Prostate gland (tissue), 2 donors: ENCODE results near the gene KAZN.

Experiments used
- POLR2A ChIP-seq: fragments of 450-650 bp; IDR thresholded peaks from one replicate; pipeline ENCODE4 v1.6.1; 2016; ENCODE audit warnings: antibody characterized with exemption, mild to moderate bottlenecking
- POLR2AphosphoS5 ChIP-seq: sonication (generic); formaldehyde crosslinking; IDR thresholded peaks from one replicate; pipeline ENCODE4 v1.6.1; 2017; ENCODE audit warnings: antibody characterized with exemption
- TF ChIP-seq, protein P1 (sequence below), 4 experiments: fragments of 200-600 bp in 2 of 4; fragments of 450-650 bp in 2 of 4; sonication (generic) in 2 of 4; IDR thresholded peaks; 1 replicate in 3 of 4; 2 replicates in 1 of 4; pipeline ENCODE4 v1.5.1; 2016 to 2019; ENCODE audit warnings: antibody characterized with exemption in 4 of 4, mild to moderate bottlenecking in 2 of 4, moderate library complexity in 2 of 4

DNA sequence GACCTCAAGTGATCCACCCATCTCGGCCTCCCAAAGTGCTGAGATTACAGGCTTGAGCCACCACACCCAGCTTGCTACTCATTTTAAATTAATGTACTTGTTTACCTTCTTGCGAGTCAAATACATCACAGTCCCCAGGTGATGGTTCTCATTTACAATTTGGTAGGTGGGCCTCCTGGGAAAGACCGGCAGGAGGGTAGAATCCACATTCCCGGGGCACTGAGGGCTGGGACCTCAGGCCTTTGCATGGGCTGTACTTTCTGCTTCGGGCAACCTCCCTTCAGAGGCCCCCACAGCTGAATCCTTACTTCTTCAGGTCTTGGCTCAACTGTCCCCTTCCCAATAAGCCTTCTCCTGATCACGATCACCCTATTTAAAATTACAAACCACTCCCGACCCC lies 165.5 kb downstream of the KAZN start:
- TF ChIP-seq, protein P1, sequence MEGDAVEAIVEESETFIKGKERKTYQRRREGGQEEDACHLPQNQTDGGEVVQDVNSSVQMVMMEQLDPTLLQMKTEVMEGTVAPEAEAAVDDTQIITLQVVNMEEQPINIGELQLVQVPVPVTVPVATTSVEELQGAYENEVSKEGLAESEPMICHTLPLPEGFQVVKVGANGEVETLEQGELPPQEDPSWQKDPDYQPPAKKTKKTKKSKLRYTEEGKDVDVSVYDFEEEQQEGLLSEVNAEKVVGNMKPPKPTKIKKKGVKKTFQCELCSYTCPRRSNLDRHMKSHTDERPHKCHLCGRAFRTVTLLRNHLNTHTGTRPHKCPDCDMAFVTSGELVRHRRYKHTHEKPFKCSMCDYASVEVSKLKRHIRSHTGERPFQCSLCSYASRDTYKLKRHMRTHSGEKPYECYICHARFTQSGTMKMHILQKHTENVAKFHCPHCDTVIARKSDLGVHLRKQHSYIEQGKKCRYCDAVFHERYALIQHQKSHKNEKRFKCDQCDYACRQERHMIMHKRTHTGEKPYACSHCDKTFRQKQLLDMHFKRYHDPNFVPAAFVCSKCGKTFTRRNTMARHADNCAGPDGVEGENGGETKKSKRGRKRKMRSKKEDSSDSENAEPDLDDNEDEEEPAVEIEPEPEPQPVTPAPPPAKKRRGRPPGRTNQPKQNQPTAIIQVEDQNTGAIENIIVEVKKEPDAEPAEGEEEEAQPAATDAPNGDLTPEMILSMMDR (IDR thresholded peaks at IDR 0.05), result no peak
- TF ChIP-seq POLR2A (no peak), POLR2AphosphoS5 (no peak)
